Activated CD4-positive, alpha-beta T cell treated with anti-CD3 and anti-CD28 coated beads, Interleukin-2, amount 50 U/mL, for 16 hours (primary cell): ENCODE measurements around the gene SOX18.
A peak's percentile ranks its signal among the peaks of the same experiment; 100 is the strongest.

Experiments
- DNase-seq: peaks from one replicate; pipeline ENCODE4 v3.0.0-alpha.2; 2020

Gene SOX18

GRCh38 chr20:64080013-64080812, 30.8 kb upstream of the SOX18 start, which contains the start of gene OPRL1:
Gene OPRL1 (plus strand): TSS chr20:64080082. CDS start chr20:64092721, 12,639 bp downstream.
- no peak for DNase-seq

- peak; percentile 79 for DNase-seq
Observed at GRCh38 chr20:64079273-64080012, 30.0 kb upstream of the SOX18 start, which contains the start of gene RGS19. Gene RGS19 (minus strand): TSS chr20:64079518. CDS start chr20:64076886, 2,632 bp downstream.

- no peak for DNase-seq
Observed at GRCh38 chr20:64078934-64079272, 29.5 kb upstream of the SOX18 start.

GRCh38 chr20:64077876-64078551, 28.6 kb upstream of the SOX18 start:
- peak; percentile 74 for DNase-seq

GRCh38 chr20:64077541-64077875, 28.1 kb upstream of the SOX18 start:
- DNase-seq: no peak

GRCh38 chr20:64077094-64077493, 27.7 kb upstream of the SOX18 start:
- peak; percentile 63 for DNase-seq

GRCh38 chr20:64076061-64076997, 26.9 kb upstream of the SOX18 start:
- no peak for DNase-seq

- DNase-seq: no peak
Observed at GRCh38 chr20:64075556-64075955, 26.1 kb upstream of the SOX18 start.

GRCh38 chr20:64074963-64075362, 25.5 kb upstream of the SOX18 start:
- DNase-seq: no peak

- no peak for DNase-seq
Observed at GRCh38 chr20:64074184-64074789, 24.8 kb upstream of the SOX18 start.

GRCh38 chr20:64073476-64074183, 24.2 kb upstream of the SOX18 start:
- DNase-seq: no peak

GRCh38 chr20:64072498-64073063, 23.1 kb upstream of the SOX18 start:
- DNase-seq: no peak

GRCh38 chr20:64071341-64072332, 22.2 kb upstream of the SOX18 start:
- no peak for DNase-seq

GRCh38 chr20:64070244-64070993, 21.0 kb upstream of the SOX18 start:
- no peak for DNase-seq

- DNase-seq: no peak
Observed at GRCh38 chr20:64069614-64070243, 20.3 kb upstream of the SOX18 start.

GRCh38 chr20:64069209-64069613, 19.8 kb upstream of the SOX18 start:
- no peak for DNase-seq

GRCh38 chr20:64068386-64069208, 19.2 kb upstream of the SOX18 start:
- no peak for DNase-seq
